GM23338 (cell line): ENCODE data around the gene MKNK1.

Experiments used
- EZH2 ChIP-seq: fragments of 200-600 bp; sonication (generic); IDR thresholded peaks from one replicate; pipeline ENCODE4 v1.8.0; 2017; ENCODE audit warnings: antibody characterized with exemption, mild to moderate bottlenecking, low read depth; ENCODE audit not compliant: unreplicated experiment
- JUNB ChIP-seq: IDR thresholded peaks from one replicate; pipeline ENCODE4 v1.6.1; 2016; ENCODE audit warnings: antibody characterized with exemption; ENCODE audit not compliant: unreplicated experiment
- TF ChIP-seq, protein P1 (sequence below), 2 experiments: fragments of 200-600 bp in 1 of 2; sonication (generic) in 1 of 2; conservative IDR thresholded peaks; 2 replicates each; pipeline versions ENCODE4 v1.5.1 to v1.6.1; 2016 to 2017; ENCODE audit warnings: antibody characterized with exemption in 2 of 2, low read depth in 2 of 2, mild to moderate bottlenecking in 2 of 2, moderate library complexity in 1 of 2

DNA sequence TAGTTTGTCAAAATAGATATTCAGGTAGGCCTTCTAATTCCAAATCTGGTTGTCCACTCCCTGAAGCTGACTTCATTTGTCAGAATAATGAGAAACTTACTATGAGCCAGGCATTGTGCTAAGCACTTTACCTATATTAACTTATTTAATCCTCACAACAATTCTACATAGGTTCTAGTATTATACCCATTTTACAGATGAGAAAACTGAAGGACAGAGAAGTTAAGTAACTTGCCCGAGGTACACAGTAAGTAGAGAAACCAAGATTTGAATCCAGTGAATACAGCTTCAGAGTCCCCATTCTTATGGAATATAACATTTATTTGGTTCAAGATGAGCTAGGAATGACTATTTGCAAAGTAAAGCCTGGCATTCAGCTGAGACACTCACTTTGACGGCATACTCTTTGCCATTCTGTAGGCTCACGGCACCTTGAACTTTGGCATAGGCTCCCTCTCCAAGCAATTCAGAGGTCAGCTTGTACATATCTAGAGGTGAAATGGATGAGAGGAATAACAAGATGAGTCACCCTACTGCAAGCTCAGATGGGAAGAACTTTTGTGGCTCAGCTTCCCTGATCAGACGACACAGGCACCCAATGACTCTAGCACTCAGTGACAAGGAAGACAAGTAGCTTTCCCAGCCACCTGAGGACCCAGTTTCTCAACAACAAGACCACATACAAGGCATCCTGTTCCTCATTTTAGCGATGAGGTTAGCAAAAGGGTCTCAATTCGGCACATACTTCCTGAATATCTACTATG is 23.7 kb downstream of the MKNK1 start:
- TF ChIP-seq JUNB (no peak), EZH2 (no peak)
- TF ChIP-seq, protein P1, sequence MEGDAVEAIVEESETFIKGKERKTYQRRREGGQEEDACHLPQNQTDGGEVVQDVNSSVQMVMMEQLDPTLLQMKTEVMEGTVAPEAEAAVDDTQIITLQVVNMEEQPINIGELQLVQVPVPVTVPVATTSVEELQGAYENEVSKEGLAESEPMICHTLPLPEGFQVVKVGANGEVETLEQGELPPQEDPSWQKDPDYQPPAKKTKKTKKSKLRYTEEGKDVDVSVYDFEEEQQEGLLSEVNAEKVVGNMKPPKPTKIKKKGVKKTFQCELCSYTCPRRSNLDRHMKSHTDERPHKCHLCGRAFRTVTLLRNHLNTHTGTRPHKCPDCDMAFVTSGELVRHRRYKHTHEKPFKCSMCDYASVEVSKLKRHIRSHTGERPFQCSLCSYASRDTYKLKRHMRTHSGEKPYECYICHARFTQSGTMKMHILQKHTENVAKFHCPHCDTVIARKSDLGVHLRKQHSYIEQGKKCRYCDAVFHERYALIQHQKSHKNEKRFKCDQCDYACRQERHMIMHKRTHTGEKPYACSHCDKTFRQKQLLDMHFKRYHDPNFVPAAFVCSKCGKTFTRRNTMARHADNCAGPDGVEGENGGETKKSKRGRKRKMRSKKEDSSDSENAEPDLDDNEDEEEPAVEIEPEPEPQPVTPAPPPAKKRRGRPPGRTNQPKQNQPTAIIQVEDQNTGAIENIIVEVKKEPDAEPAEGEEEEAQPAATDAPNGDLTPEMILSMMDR (conservative IDR thresholded peaks at IDR 0.05; ENCODE audit: low read depth in 2 of 2) = no peak
